B cell (primary cell): ENCODE results near the gene ACOT9. TPM values are rescaled to one million over a fixed set of nuclear protein-coding genes. Genes with fewer than 3 reads are reported as not detected.

Experiments used
- ATAC-seq: fragments of 200-7000 bp; cut with Tn5 transposase; one replicate; pipeline ENCODE4 v1.10.0; 2021; ENCODE audit warnings: low read depth, mild to moderate bottlenecking, moderate number of reproducible peaks, moderate library complexity
- CTCF ChIA-PET: fragments of 350-600 bp; sonication (Branson Sonifier 250); formaldehyde crosslinking; loops from one replicate; lab custom pipeline; 2021; ENCODE audit warnings: antibody characterized with exemption, inconsistent platforms; lab: Charles Lee
- POLR2A ChIA-PET: fragments of 350-600 bp; sonication (Branson Sonifier 250); formaldehyde crosslinking; loops from one replicate; lab custom pipeline; 2021; ENCODE audit warnings: antibody characterized with exemption; lab: Charles Lee
- DNase-seq: peaks from one replicate; pipeline ENCODE4 v3.0.0; 2013
- H2AFZ ChIP-seq: 2 replicates; pipeline ENCODE4 v1.6.1; 2012; ENCODE audit warnings: mild to moderate bottlenecking, low read depth, low read length; ENCODE audit not compliant: insufficient read depth, poor library complexity, severe bottlenecking
- H3K27ac ChIP-seq, 2 donors: 1 replicate in 1 of 2; 2 replicates in 1 of 2; pipeline ENCODE4 v1.5.1; 2012 to 2013; ENCODE audit warnings: low read length in 2 of 2, mild to moderate bottlenecking in 2 of 2, moderate library complexity in 1 of 2
- H3K27me3 ChIP-seq, 4 experiments: fragments of 200-600 bp in 1 of 4; sonication (generic) in 1 of 4; replicated peaks in 1 of 4; 1 replicate in 2 of 4; 2 replicates in 2 of 4; pipeline versions ENCODE4 v1.6.1 to v1.7.0; 2013 to 2016; ENCODE audit warnings: low read length in 3 of 4, mild to moderate bottlenecking in 2 of 4, mixed read lengths in 1 of 4, moderate library complexity in 1 of 4; ENCODE audit not compliant: insufficient read depth in 4 of 4, control insufficient read depth in 3 of 4; ENCODE audit errors: control extremely low read depth in 1 of 4
- H3K36me3 ChIP-seq, 2 experiments: replicated peaks in 1 of 2; 1 replicate in 1 of 2; 2 replicates in 1 of 2; pipeline versions ENCODE4 v1.6.1 to v1.7.1; 2013; ENCODE audit warnings: low read length in 1 of 2; ENCODE audit not compliant: insufficient read depth in 2 of 2, control insufficient read depth in 1 of 2; ENCODE audit errors: control extremely low read depth in 1 of 2, extremely low read depth in 1 of 2
- H3K4me1 ChIP-seq, 2 donors: fragments of 200-600 bp in 1 of 2; sonication (generic) in 1 of 2; 1 replicate in 1 of 2; 2 replicates in 1 of 2; pipeline versions ENCODE4 v1.5.1 to v1.6.1; 2013 to 2017; ENCODE audit warnings: low read length in 2 of 2; ENCODE audit not compliant: control insufficient read depth in 2 of 2, insufficient read depth in 2 of 2
- H3K4me2 ChIP-seq: replicated peaks from 2 replicates; pipeline ENCODE3; 2012; ENCODE audit warnings: mild to moderate bottlenecking, low read depth, low read length; ENCODE audit not compliant: poor library complexity, severe bottlenecking
- H3K4me3 ChIP-seq, 5 experiments: fragments of 200-600 bp in 1 of 5; sonication (generic) in 1 of 5; 1 replicate in 3 of 5; 2 replicates in 2 of 5; pipeline versions ENCODE4 v1.5.1 to v1.7.0; 2011 to 2016; ENCODE audit warnings: low read length in 4 of 5, mild to moderate bottlenecking in 4 of 5, low read depth in 2 of 5, control low read depth in 1 of 5, moderate library complexity in 1 of 5; ENCODE audit not compliant: insufficient read depth in 1 of 5; ENCODE audit errors: control extremely low read depth in 1 of 5, extremely low read depth in 1 of 5
- H3K79me2 ChIP-seq: fragments of 200-600 bp; sonication (generic); one replicate; pipeline ENCODE4 v1.6.0; 2016; ENCODE audit warnings: low read length; ENCODE audit not compliant: control insufficient read depth, insufficient read depth
- H3K9ac ChIP-seq: fragments of 200-600 bp; sonication (generic); 2 replicates; pipeline ENCODE4 v1.6.1; 2017; ENCODE audit warnings: mild to moderate bottlenecking, low read length, moderate library complexity
- H3K9me3 ChIP-seq, 3 donors: one replicate each; pipeline versions ENCODE4 v1.6.1 to v1.7.1; 2013; ENCODE audit warnings: low read length in 2 of 3; ENCODE audit not compliant: control insufficient read depth in 2 of 3, insufficient read depth in 1 of 3; ENCODE audit errors: control extremely low read depth in 1 of 3
- H4K20me1 ChIP-seq: 2 replicates; pipeline ENCODE4 v1.6.0; 2012; ENCODE audit warnings: mild to moderate bottlenecking, low read length; ENCODE audit not compliant: insufficient read depth, control insufficient read depth, poor library complexity, severe bottlenecking
- H3K27ac Mint-ChIP-seq: one replicate; pipeline ENCODE4 v1.8.0; 2021; ENCODE audit warnings: mixed read lengths
- H3K27me3 Mint-ChIP-seq: one replicate; pipeline ENCODE4 v1.8.0; 2021; ENCODE audit warnings: mixed read lengths
- H3K4me1 Mint-ChIP-seq: one replicate; pipeline ENCODE4 v1.8.0; 2021; ENCODE audit warnings: mixed read lengths
- H3K4me3 Mint-ChIP-seq: one replicate; pipeline ENCODE4 v1.8.0; 2021; ENCODE audit warnings: mixed read lengths
- H3K9me3 Mint-ChIP-seq: one replicate; pipeline ENCODE4 v1.8.0; 2022; ENCODE audit warnings: mixed read lengths; ENCODE audit not compliant: insufficient read depth
- CTCF ChIP-seq: fragments of 200-600 bp; IDR thresholded peaks from one replicate; pipeline ENCODE4 v1.8.0; 2022; ENCODE audit warnings: antibody characterized with exemption, mild to moderate bottlenecking
- EZH2 ChIP-seq: IDR thresholded peaks from 2 replicates; pipeline ENCODE4 v1.6.1; 2012; ENCODE audit warnings: borderline replicate concordance, low read depth, mild to moderate bottlenecking, moderate library complexity, low read length; ENCODE audit not compliant: insufficient read depth, poor library complexity, severe bottlenecking
- WGBS: methylation state at CpG from one replicate; pipeline ENCODE4 v1.1.5; 2013; ENCODE audit warnings: missing lambda C conversion rate; ENCODE audit not compliant: insufficient coverage; 5-methylcytosine and 5-hydroxymethylcytosine counted together
- intact Hi-C: fragments of 100-400 bp; cut with micrococcal nuclease; formaldehyde crosslinking; loops from one replicate; pipeline ENCODE4 v1.10.0; 2022
- polyA plus RNA-seq: library from polyadenylated mRNA; depleted of rRNA; stranded (reverse); fragments of >200 nt; gene quantifications from 2 replicates; pipeline ENCODE4 v1.2.3, GENCODE V29; 2012
- total RNA-seq, 2 donors: library from RNA; stranded (reverse); fragments of 120-200 nt in 1 of 2; gene quantifications; 1 replicate in 1 of 2; 2 replicates in 1 of 2; pipeline versions ENCODE4 v1.2.3 to v1.2.4, GENCODE V29; 2013 to 2022

The ACOT9 gene
- total and polyA plus RNA-seq, 2 donors (not counting 1 experiment from before 2014, with no cell fraction given) = 23.9 to 31.3 TPM

GRCh38 chrX:23662853-23663252, 80.2 kb downstream of the ACOT9 start:
- ATAC-seq = no peak
- intact Hi-C loops = loop anchor here (10.0 kb wide), 2 partner anchors 242 to 802 kb away; partner anchors contain the start of genes APOO, CXorf58 and PDK3
- POLR2A ChIA-PET = no interaction called here

GRCh38 chrX:23662187-23662586, 80.9 kb downstream of the ACOT9 start:
- Mint-ChIP-seq H3K27me3 (no peaks in the 10 kb centered on the region), H3K27ac (peak overlapping the region; percentile 77), H3K9me3 (no peaks in the 10 kb centered on the region), H3K4me1 (peaks cover 36% of the 10 kb centered on the region), H3K4me3 (peak overlapping the region; percentile 34)
- TF ChIP-seq EZH2 (no peak), CTCF (no peak)
- peak overlapping the region; percentile 41 to 69 for H3K27ac ChIP-seq
- no peak overlapping the region for H2AFZ ChIP-seq
- ChIA-PET POLR2A (no interaction called here), CTCF (no interaction called here)
- no peaks in the 10 kb centered on the region for H3K36me3 ChIP-seq
- H3K4me1 ChIP-seq = peaks cover 0 to 12% of the 10 kb centered on the region in 2 donors
- H3K9ac ChIP-seq = no peak overlapping the region
- no peaks in the 10 kb centered on the region for H4K20me1 ChIP-seq
- no peaks in the 10 kb centered on the region for H3K9me3 ChIP-seq
- intact Hi-C loops = loop anchor here (10.0 kb wide), 2 partner anchors 243 to 803 kb away; partner anchors contain the start of genes APOO, CXorf58 and PDK3
- H3K79me2 ChIP-seq = no peaks in the 10 kb centered on the region
- peak; percentile 42 for ATAC-seq
- no CpG with 5 or more reads among the region's 3 CpGs for WGBS
- H3K4me2 ChIP-seq = peak overlapping the region; percentile 13
- H3K4me3 ChIP-seq = no peak overlapping the region
- DNase-seq = peak; percentile 53
- no peaks in the 10 kb centered on the region for H3K27me3 ChIP-seq

More at GRCh38 chrX:23662853-23663252, 80.2 kb downstream of the ACOT9 start:
- no peak overlapping the region for H2AFZ ChIP-seq
- peak overlapping the region; percentile 41 to 69 for H3K27ac ChIP-seq
- TF ChIP-seq EZH2 (no peak), CTCF (no peak)
- Mint-ChIP-seq H3K4me3 (peak overlapping the region; percentile 37), H3K4me1 (peaks cover 36% of the 10 kb centered on the region), H3K27me3 (no peaks in the 10 kb centered on the region), H3K27ac (peak overlapping the region; percentile 78), H3K9me3 (no peaks in the 10 kb centered on the region)
- no peaks in the 10 kb centered on the region for H3K36me3 ChIP-seq
- H3K4me2 ChIP-seq = no peak overlapping the region
- no peak overlapping the region for H3K4me3 ChIP-seq
- DNase-seq = peak; percentile 38
- peaks cover 0 to 12% of the 10 kb centered on the region in 2 donors for H3K4me1 ChIP-seq
- no peaks in the 10 kb centered on the region for H3K79me2 ChIP-seq
- WGBS = 83% methylated on average over 1 of the region's 1 CpG
- no peak overlapping the region for H3K9ac ChIP-seq
- no peaks in the 10 kb centered on the region for H4K20me1 ChIP-seq
- CTCF ChIA-PET = no interaction called here
- H3K9me3 ChIP-seq = no peaks in the 10 kb centered on the region
- H3K27me3 ChIP-seq = no peaks in the 10 kb centered on the region
